GM10847 (cell line): ENCODE results near the gene ADAMTS14.

Experiments used
- POLR2A ChIP-seq: IDR thresholded peaks from 2 replicates; pipeline ENCODE4 v1.6.1; 2011; ENCODE audit not compliant: insufficient read length; ENCODE audit errors: extremely low read depth

ADAMTS14 gene

DNA sequence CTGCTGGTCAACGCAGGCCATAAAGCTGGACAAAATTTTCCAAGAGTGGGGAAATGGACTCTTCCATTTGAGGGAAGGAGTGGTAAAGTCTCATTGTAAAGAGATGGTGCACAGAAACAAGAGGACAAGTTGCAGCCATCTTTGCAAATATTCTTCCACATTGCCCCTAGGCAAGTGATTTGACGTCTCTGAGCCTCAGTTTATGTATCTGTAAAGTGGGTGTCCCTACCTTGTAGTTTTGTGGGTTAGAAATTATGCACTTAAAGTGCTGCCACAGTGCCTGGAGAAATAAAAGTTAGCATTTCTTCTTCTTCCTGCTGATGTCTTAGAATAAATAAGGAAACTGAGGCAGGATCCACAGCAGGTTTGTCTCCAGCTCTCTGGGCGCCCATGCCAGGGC is 12.1 kb downstream of the ADAMTS14 start:
- no peak for TF ChIP-seq POLR2A

DNA sequence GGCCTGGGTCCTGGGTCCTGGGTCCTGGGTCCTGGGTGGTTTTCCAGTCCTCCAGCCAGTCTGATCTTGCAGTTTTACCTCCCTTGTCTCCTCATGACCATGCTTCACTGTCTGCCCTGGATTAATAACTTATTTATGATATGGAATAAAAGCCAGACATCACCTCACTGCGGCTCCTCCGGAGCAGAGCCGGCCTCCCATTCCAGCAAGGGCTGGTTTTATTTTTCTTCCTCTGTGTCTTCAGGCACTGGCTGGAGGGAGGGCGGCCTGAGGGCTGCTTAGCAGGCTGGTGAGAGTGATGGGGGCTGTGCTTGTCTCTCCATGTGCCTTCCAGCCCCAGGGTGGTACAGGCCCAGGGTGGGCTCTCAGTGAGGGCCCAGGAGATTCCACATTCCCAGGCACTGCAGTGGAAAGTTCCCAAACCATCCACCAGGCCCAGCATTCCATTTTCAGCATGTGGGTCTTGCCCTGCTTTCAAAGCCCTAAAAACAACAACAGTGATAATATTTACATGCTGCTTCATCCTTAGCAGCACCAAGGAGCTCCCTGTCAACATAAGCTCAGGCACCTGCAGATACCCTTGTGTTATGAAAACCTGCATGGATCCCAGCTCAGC is 12.6 kb downstream of the ADAMTS14 start:
- TF ChIP-seq POLR2A = no peak

DNA sequence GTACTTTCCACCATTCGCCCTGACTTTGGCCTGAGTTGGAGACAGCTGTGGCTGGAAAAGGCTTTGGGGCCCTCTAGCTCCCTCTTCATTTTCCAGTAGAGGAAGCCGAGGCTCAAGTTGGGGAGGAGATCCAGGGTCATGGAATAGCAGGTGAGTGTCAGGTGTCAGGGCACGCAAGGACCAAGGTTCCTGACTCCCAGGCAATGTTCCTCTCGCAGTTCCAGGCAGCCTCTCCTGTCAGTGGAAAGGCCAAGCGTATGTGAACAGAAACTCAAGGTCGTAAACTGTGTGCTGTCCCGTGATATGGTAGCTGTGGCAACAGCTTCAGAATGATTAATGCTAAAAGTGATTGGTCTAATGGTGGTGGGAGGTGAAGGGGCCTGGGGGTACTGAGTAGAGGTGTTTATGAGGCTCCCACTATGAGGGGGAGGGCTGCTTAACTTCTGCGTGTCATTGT is 13.2 kb downstream of the ADAMTS14 start:
- no peak for TF ChIP-seq POLR2A

DNA sequence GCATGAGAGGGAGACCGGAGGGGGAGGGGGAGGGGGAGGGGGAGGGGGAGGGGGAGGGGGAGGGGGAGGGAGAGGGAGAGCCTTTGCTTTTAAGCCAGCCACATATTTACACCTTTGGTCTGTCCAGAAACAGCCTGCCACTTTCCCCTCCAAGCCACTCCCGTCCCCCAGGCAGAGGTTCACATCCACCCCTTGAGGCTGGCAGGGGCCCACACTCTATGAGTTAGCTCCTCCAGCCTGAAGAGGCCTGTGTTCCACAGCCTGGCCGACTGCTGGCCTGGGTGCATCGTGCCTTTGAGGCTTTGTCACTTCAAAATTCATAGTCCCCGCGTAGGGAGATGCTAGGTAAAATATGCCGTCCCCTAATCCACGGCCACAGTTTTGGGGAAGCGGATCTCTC is 16.5 kb downstream of the ADAMTS14 start:
- TF ChIP-seq POLR2A = no peak

DNA sequence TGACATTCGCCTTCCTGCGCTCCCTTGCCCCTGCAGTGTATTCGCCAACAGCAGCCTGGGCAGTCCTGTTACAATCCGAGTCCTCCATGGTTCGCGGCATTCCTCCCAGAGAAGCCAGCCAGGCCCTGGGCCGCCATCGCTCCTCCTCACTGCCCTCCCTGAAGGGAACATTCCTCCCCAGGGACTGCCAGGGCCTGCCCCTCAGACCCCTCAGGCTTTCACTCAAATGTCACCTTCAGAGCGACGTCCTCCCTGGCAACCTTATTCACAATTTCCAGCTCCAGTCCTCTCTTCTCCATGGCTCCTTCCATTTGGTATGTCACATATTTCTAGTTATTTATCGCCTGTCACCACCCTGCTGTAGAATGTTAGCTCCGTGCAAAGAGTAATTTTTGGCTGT is 17.4 kb downstream of the ADAMTS14 start:
- no peak for TF ChIP-seq POLR2A

DNA sequence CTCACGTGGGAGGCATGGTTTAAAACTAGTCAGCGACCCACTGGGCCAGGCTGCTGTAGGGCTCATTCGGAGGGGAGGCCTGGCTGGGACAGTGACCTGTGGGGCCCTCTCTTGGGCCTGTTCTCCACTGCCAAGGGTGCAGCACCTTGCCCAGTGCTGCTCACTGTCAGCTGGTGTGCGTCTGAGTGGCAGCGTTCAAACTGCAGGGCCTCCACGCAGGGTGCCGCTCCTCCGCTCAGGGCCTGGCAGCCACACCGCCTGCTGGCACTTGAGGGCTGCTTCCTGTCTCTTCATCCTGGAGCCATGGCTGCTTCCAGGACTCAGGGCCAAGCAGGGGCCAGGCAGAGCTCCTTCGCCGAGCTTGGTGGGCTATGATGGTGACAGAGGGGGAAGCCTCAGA is 18.3 kb downstream of the ADAMTS14 start:
- no peak for TF ChIP-seq POLR2A

DNA sequence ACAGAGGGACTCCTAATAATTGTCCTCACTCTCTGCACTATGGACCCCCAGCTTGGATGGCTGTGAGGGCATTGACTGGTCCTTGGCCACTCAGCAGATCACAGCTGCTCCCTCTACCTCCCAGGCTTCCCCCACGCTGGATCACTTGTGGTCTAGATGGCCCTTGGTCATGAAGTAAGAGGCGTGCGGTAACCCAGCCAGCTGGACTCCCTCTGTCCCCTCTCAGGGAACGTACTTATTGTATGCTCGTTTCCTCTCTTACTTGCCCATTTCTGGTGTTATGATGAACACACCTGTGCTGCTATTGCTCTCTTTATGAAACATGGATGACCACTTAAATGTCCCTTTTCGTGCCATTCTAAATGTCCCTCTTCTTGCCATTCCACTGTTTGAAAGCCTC is 19.3 kb downstream of the ADAMTS14 start:
- TF ChIP-seq POLR2A = no peak

DNA sequence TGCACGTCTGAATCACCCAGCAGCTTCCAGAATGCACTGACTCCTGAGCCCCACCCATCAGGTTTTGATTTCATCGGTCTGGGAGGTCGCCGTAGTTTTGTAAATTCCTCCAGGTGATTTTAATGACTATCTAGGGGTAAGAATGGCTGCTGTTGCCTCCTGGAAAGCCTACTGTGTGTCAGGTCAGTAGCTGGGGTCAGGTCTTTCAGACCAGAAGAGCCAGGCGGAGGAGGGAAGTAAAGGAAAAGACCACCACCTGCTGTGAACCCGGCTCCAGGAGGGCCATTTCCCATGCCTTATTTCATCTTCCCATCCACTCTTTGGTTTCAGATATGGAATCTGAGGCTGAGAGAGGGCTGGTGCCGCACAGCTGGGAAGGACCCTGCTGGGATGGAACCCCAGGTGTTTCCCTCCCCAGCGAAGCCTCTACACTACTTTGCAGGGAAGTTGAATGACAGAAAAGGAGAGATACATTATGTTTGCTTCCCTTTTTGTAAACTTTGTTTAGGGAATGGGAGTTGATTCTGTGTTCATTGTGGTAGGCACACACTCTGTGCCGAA is 19.8 kb downstream of the ADAMTS14 start:
- TF ChIP-seq POLR2A = no peak

DNA sequence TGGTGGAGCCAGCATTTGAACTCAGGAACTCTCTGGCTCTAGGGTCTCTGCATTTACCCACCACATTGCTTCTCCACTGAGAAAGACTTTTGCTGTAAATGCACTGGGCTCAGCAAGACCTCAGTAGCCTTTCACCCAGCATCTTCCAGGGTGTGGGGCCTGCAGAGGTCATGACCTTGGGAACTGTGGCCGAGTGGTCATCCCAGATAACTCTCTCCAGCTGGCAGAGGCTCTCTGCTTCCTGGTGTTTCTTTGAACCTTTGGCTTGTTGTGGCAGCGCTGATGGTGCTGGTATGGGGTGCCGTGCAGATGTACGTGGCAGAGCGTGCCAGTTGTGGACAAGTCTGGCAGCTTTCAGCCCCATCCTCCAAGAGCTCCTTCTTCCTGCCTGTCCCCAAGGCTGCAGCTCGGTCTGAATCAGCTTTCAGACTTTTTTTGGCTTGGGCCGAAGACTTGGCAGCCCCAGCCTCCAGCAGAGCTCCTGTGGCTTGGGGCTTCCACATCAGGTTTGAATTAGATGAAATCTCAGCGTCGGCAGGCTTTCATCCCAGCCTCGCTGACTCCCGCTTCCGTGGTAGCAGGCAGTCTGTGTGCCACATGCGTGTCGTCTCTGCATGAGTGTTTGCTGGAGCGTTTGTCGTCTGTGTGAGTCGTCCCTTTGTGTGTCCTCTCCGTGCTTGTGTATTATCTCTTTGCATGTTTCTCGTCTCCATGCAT is 21.5 kb downstream of the ADAMTS14 start:
- TF ChIP-seq POLR2A = no peak

DNA sequence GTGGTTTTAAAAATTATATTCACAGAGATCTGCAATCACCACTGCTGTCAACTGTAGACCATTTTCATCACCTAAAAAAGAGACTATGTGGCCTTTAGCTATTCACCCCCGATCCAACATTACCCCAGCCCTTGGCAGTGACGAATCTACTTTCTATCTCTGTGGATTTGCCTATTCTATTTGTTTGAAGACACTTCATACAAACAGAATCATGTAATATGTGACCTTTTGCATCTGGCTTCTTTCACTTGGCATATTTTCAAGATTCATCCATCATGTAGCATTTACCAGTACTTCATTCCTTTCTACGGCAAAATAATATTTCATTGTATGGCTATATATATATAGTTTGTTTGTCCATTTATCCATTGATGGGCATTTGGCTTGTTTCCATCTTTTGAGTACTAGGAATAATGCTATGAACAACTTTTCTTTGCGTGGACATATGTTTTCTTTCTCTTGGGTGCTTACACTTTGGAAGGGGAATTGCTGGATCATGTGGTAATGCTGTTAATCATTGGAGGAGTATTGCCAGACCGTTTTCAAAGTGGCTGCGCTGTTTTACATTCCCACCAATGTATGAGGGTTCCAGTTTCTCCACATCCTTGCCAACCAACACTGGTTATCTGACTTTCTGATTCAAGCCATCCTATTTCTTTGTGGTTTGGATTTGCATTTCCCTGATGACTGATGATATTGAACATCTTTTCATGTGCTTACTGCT is 22.3 kb downstream of the ADAMTS14 start:
- no peak for TF ChIP-seq POLR2A

DNA sequence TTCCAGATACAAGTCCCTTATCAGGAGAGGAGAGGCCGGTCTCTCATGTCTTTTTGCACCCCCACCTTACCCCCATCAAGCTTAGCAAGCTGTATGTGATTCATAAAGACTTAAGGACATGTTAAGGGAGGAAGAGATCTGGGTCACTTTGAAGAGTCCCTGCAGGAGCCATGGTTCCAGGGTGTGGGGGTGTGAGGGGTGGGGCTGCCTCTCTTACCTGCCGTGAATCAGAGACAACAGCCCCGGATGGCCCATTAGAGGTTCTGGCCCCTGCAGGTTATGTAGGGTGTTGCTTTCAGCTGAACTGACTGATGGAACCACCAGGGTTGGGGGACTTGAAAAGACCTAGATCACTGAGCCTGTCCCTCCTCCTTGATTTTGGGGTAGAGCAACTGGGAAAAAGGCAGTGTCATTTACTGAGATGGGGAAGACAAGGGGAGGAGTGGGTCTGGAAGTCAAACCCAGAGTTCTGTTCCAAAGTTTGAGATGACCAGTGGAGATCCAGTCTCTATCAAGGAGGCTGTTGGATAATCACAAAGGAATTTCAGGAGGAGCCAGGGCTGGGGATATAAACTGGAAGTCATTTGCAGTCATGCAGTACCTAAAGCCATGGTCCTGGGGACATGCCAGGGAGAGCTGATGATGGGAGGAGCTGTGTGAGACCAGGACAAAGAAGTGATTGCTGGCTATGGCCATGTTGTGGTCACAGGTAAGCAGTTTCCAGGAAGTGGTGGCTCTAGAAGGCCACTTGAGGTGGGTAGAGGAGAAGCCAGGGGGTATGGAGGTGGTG is 23.1 kb downstream of the ADAMTS14 start:
- TF ChIP-seq POLR2A = no peak

DNA sequence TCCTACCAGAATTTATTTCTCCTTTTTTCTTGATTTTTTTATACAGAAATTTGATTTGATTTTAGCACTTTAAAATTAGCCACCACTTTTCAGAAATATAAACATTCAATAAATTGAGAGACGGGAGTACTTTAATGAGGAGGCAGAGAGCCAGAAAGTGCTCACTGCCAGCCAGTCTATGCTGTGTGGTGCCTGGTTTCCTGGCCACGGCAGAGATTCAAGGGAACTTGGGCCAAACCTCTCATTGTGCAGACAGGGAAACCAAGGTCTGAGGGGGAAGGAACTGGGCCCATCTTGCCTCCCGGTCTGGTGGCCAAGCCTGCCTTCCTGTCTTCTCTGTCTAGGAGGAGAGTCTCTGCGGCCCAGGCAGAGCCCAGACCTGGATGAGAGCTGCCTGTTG is 25.9 kb downstream of the ADAMTS14 start:
- TF ChIP-seq POLR2A = no peak

DNA sequence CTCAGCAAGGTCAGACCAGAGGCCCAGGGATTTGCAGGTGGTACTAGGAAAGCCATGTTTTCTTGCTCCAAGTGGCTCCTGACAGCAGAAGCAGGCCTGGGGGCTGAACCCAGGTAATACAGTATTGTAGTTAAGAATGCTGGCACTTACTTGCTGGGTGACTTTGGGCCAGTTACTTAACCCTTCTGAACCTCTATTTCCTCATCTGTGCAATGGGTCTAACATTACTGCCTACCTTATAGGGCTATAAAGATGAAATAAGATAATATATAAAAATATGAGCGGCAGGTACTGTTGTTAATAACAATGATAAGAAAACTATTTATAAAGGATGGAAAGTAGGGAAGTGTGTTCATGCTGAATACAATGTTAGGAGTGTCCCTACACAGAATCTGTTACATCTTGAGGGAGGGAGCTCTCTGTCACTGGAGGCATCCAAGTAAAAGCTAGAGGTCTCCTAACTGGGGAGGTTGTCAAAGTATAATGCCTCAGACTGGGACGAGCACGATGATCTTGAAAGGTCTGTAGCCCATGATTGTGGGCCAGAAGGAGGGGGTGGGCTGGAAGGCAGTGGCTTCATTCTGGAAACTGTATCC is 26.9 kb downstream of the ADAMTS14 start:
- TF ChIP-seq POLR2A = no peak

DNA sequence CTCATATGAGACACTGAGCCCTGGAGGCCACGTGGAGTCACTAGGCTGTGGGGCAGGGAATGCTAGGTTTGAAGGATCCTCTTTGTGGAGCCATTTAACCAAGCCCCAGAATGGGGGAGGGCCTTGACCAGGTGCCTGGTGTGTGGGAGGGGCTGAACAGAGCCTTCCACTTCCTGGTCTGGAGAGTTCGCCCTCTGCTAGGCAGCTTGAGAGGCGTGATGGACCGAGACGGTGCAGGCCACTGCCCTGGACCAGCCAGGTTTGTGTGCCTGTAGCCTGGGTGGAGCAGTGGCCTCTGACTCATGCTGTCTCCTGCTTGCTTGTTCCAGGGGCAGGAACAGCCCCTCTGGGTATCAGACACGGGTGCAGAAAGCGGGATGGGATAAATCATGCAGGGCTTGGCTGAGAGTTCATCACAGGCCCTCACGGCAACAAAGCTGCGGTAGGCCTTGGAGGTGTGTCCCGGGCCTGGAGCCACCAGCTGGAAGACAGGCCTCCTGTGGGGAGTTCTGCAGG is 27.4 kb downstream of the ADAMTS14 start:
- no peak for TF ChIP-seq POLR2A
